ENCODE data around the gene CXCL12.

CXCL12 gene

GRCh38 chr10:44385696-44386441 is 972 bp upstream of the CXCL12 start:
- in situ Hi-C loops (cut with MboI; ENCODE audit: low sequenced_read_pairs), result loop anchor here (10.0 kb wide), 1 partner anchor 711 kb away; no protein-coding TSS in a partner anchor
- no peak overlapping the region for H3K4me3 ChIP-seq

GRCh38 chr10:44384601-44385025 is 284 bp downstream of the CXCL12 start:
- no peak overlapping the region for H3K4me3 ChIP-seq
- H3K9me3 ChIP-seq, result no peaks in the 10 kb centered on the region
- no peak for DNase-seq (ENCODE audit: low spot score in 2 of 2)
- in situ Hi-C loops (cut with MboI; ENCODE audit: low sequenced_read_pairs), result loop anchor here (10.0 kb wide), 1 partner anchor 710 kb away; no protein-coding TSS in a partner anchor
- H3K27me3 ChIP-seq (ENCODE audit: low read depth), result no peaks in the 10 kb centered on the region
- H3K36me3 ChIP-seq (replicated peaks), result no peaks in the 10 kb centered on the region
- no peaks in the 10 kb centered on the region for H3K4me1 ChIP-seq

More at GRCh38 chr10:44385696-44386441, 972 bp upstream of the CXCL12 start:
- Histone ChIP-seq H3K9me3 (no peaks in the 10 kb centered on the region), H3K4me1 (no peaks in the 10 kb centered on the region), H3K36me3 (replicated peaks) (no peaks in the 10 kb centered on the region), H3K27me3 (ENCODE audit: low read depth) (no peaks in the 10 kb centered on the region)
- DNase-seq (ENCODE audit: low spot score in 2 of 2), result no peak

GRCh38 chr10:44383749-44384600 is 922 bp downstream of the CXCL12 start:
- no peak for DNase-seq (ENCODE audit: low spot score in 2 of 2)
- no peaks in the 10 kb centered on the region for H3K36me3 ChIP-seq (replicated peaks)
- no peaks in the 10 kb centered on the region for H3K27me3 ChIP-seq (ENCODE audit: low read depth)
- H3K4me1 ChIP-seq, result no peaks in the 10 kb centered on the region
- H3K4me3 ChIP-seq, result no peak overlapping the region
- in situ Hi-C loops (cut with MboI; ENCODE audit: low sequenced_read_pairs), result loop anchor here (10.0 kb wide), 1 partner anchor 709 kb away; no protein-coding TSS in a partner anchor
- H3K9me3 ChIP-seq, result no peaks in the 10 kb centered on the region

- no peaks in the 10 kb centered on the region for H3K4me1 ChIP-seq
- DNase-seq (ENCODE audit: low spot score in 2 of 2), result no peak
Measured at GRCh38 chr10:44382981-44383748, 1.7 kb downstream of the CXCL12 start.

GRCh38 chr10:44382131-44382858 is 2.6 kb downstream of the CXCL12 start:
- no peaks in the 10 kb centered on the region for H3K9me3 ChIP-seq
- no peaks in the 10 kb centered on the region for H3K4me1 ChIP-seq
- H3K4me3 ChIP-seq, result no peak overlapping the region
- H3K27me3 ChIP-seq (ENCODE audit: low read depth), result no peaks in the 10 kb centered on the region
- in situ Hi-C loops (cut with MboI; ENCODE audit: low sequenced_read_pairs), result loop anchor here (10.0 kb wide), 1 partner anchor 707 kb away; no protein-coding TSS in a partner anchor
- no peak for DNase-seq (ENCODE audit: low spot score in 2 of 2)
- H3K36me3 ChIP-seq (replicated peaks), result no peaks in the 10 kb centered on the region

More at GRCh38 chr10:44382981-44383748, 1.7 kb downstream of the CXCL12 start:
- in situ Hi-C loops (cut with MboI; ENCODE audit: low sequenced_read_pairs), result loop anchor here (10.0 kb wide), 1 partner anchor 708 kb away; no protein-coding TSS in a partner anchor
- Histone ChIP-seq H3K36me3 (replicated peaks) (no peaks in the 10 kb centered on the region), H3K27me3 (ENCODE audit: low read depth) (no peaks in the 10 kb centered on the region), H3K4me3 (no peak overlapping the region), H3K9me3 (no peaks in the 10 kb centered on the region)

- H3K4me1 ChIP-seq, result no peaks in the 10 kb centered on the region
- no peaks in the 10 kb centered on the region for H3K9me3 ChIP-seq
- no peak overlapping the region for H3K4me3 ChIP-seq
- H3K27me3 ChIP-seq (ENCODE audit: low read depth), result no peaks in the 10 kb centered on the region
- H3K36me3 ChIP-seq (replicated peaks), result no peaks in the 10 kb centered on the region
- in situ Hi-C loops (cut with MboI; ENCODE audit: low sequenced_read_pairs), result loop anchor here (10.0 kb wide), 1 partner anchor 706 kb away; no protein-coding TSS in a partner anchor
- DNase-seq (ENCODE audit: low spot score in 2 of 2), result no peak
Measured at GRCh38 chr10:44380829-44381600, 3.9 kb downstream of the CXCL12 start.

GRCh38 chr10:44379907-44380306 is 5.0 kb downstream of the CXCL12 start:
- Histone ChIP-seq H3K36me3 (replicated peaks) (no peaks in the 10 kb centered on the region), H3K9me3 (no peaks in the 10 kb centered on the region), H3K27me3 (ENCODE audit: low read depth) (no peaks in the 10 kb centered on the region), H3K4me1 (no peaks in the 10 kb centered on the region), H3K4me3 (no peak overlapping the region)
- DNase-seq (ENCODE audit: low spot score in 2 of 2), result no peak
- in situ Hi-C loops (cut with MboI; ENCODE audit: low sequenced_read_pairs), result loop anchor here (10.0 kb wide), 1 partner anchor 705 kb away; no protein-coding TSS in a partner anchor

- no peaks in the 10 kb centered on the region for H3K9me3 ChIP-seq
- no peaks in the 10 kb centered on the region for H3K4me1 ChIP-seq
- in situ Hi-C loops (cut with MboI; ENCODE audit: low sequenced_read_pairs), result no loop called here
- no peak for DNase-seq (ENCODE audit: low spot score in 2 of 2)
- H3K36me3 ChIP-seq (replicated peaks), result no peaks in the 10 kb centered on the region
- no peak overlapping the region for H3K4me3 ChIP-seq
- H3K27me3 ChIP-seq (ENCODE audit: low read depth), result no peaks in the 10 kb centered on the region
Measured at GRCh38 chr10:44378626-44379025, 6.3 kb downstream of the CXCL12 start.

- no peaks in the 10 kb centered on the region for H3K4me1 ChIP-seq
- in situ Hi-C loops (cut with MboI; ENCODE audit: low sequenced_read_pairs), result no loop called here
- no peaks in the 10 kb centered on the region for H3K9me3 ChIP-seq
- H3K4me3 ChIP-seq, result no peak overlapping the region
- H3K36me3 ChIP-seq (replicated peaks), result no peaks in the 10 kb centered on the region
- no peak for DNase-seq (ENCODE audit: low spot score in 2 of 2)
- H3K27me3 ChIP-seq (ENCODE audit: low read depth), result no peaks in the 10 kb centered on the region
Measured at GRCh38 chr10:44377651-44378310, 7.1 kb downstream of the CXCL12 start.

- in situ Hi-C loops (cut with MboI; ENCODE audit: low sequenced_read_pairs), result no loop called here
- Histone ChIP-seq H3K36me3 (replicated peaks) (no peaks in the 10 kb centered on the region), H3K27me3 (ENCODE audit: low read depth) (no peaks in the 10 kb centered on the region), H3K4me3 (no peak overlapping the region), H3K9me3 (no peaks in the 10 kb centered on the region), H3K4me1 (no peaks in the 10 kb centered on the region; the same call in 1 of the 2 replicates)
- DNase-seq (ENCODE audit: low spot score in 2 of 2), result no peak
Measured at GRCh38 chr10:44376472-44377099, 8.3 kb downstream of the CXCL12 start.

GRCh38 chr10:44374155-44374554 is 10.7 kb downstream of the CXCL12 start:
- Histone ChIP-seq H3K9me3 (no peaks in the 10 kb centered on the region), H3K4me1 (peaks cover 5% of the 10 kb centered on the region; the same call in 1 of the 2 replicates), H3K4me3 (no peak overlapping the region), H3K27me3 (ENCODE audit: low read depth) (no peaks in the 10 kb centered on the region), H3K36me3 (replicated peaks) (no peaks in the 10 kb centered on the region)
- in situ Hi-C loops (cut with MboI; ENCODE audit: low sequenced_read_pairs), result no loop called here
- DNase-seq (ENCODE audit: low spot score in 2 of 2), result no peak

All from HAP-1 (cell line).